Measurements from ENCODE around the gene MCC.

Gene MCC

DNA sequence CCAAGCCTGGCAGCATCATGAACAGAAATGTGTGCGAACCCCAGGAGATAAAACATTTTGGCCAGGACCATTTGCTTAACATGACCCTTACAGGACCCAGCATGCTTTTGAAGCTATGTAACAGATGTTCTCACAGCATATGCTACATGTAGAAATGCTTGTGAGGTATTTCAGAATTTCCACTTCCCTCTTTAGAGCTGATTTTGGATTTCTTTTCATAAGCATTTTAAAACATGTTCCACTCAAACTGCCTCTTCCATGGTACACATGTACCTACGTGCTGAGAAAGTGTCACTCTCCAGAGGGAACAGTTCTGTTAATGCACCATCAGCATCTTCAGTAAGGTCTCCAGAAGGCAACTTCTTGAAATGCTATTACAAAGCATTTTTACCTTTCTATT lies 37.8 kb downstream of the MCC start:
- no peak overlapping the region for H3K4ac ChIP-seq (ENCODE audit: low read depth, low read length)
- no peaks in the 10 kb centered on the region for H3K27me3 ChIP-seq (ENCODE audit: insufficient read depth, low read length, poor library complexity)
- no peaks in the 10 kb centered on the region for H3K36me3 ChIP-seq (ENCODE audit: control insufficient read depth, insufficient read depth, low read length)
- no peak overlapping the region for H3K9ac ChIP-seq (ENCODE audit: low read length)
- no CpG with 5 or more reads among the region's 2 CpGs for WGBS (ENCODE audit: extremely low coverage, insufficient coverage, low lambda C conversion rate)
- H4K5ac ChIP-seq (ENCODE audit: low read length), result no peak overlapping the region
- no peaks in the 10 kb centered on the region for H3K79me2 ChIP-seq (ENCODE audit: control insufficient read depth, insufficient read depth, low read length)
- no peak overlapping the region for H3K18ac ChIP-seq (ENCODE audit: low read length)
- H3K4me3 ChIP-seq (ENCODE audit: low read length), result no peak overlapping the region
- H2BK5ac ChIP-seq (ENCODE audit: low read length), result no peak overlapping the region
- H3K56ac ChIP-seq (ENCODE audit: low read length), result no peak overlapping the region
- H2AK5ac ChIP-seq (ENCODE audit: low read length), result no peak overlapping the region
- H3K23ac ChIP-seq (ENCODE audit: low read length), result no peak overlapping the region
- H3K4me1 ChIP-seq (ENCODE audit: control insufficient read depth, low read depth, low read length), result no peaks in the 10 kb centered on the region
- no peak overlapping the region for H2BK120ac ChIP-seq (ENCODE audit: low read depth, low read length)
- no peaks in the 10 kb centered on the region for H3K79me1 ChIP-seq (ENCODE audit: low read length)
- H4K8ac ChIP-seq (ENCODE audit: low read depth, low read length), result no peak overlapping the region
- no peak for DNase-seq
- H3K4me2 ChIP-seq (ENCODE audit: low read length), result no peak overlapping the region
- H2BK15ac ChIP-seq (replicated peaks; ENCODE audit: low read depth), result no peak overlapping the region
- H3K27ac ChIP-seq (ENCODE audit: low read depth, low read length), result no peak overlapping the region

DNA sequence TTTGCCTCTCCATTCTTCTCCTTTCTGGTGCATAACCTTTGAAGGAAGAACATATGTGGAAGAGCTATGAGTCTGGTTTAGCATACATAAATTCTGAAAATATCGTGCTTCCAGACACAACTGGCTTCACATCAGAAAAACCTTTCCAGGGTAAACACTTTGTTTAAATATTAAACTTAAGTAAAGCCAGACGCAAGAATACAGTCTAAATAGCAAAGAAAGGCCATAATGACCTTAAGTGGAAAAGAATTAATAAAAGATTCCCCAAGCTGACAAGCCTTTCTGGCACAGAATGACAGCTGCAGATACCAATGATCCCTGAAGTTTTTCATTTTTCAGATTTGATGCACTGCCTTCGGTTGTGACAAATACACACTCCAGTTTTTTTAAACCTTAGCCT lies 40.0 kb downstream of the MCC start:
- Histone ChIP-seq H3K36me3 (ENCODE audit: control insufficient read depth, insufficient read depth, low read length) (no peaks in the 10 kb centered on the region), H3K4me3 (ENCODE audit: low read length) (no peak overlapping the region), H4K5ac (ENCODE audit: low read length) (no peak overlapping the region), H3K18ac (ENCODE audit: low read length) (no peak overlapping the region), H2BK15ac (replicated peaks; ENCODE audit: low read depth) (no peak overlapping the region), H3K27ac (ENCODE audit: low read depth, low read length) (no peak overlapping the region), H3K23ac (ENCODE audit: low read length) (no peak overlapping the region), H3K4me1 (ENCODE audit: control insufficient read depth, low read depth, low read length) (no peaks in the 10 kb centered on the region), H3K4me2 (ENCODE audit: low read length) (no peak overlapping the region), H2BK120ac (ENCODE audit: low read depth, low read length) (no peak overlapping the region), H3K56ac (ENCODE audit: low read length) (no peak overlapping the region), H4K8ac (ENCODE audit: low read depth, low read length) (no peak overlapping the region), H3K27me3 (ENCODE audit: insufficient read depth, low read length, poor library complexity) (no peaks in the 10 kb centered on the region), H2BK5ac (ENCODE audit: low read length) (no peak overlapping the region), H3K9ac (ENCODE audit: low read length) (no peak overlapping the region), H3K79me2 (ENCODE audit: control insufficient read depth, insufficient read depth, low read length) (no peaks in the 10 kb centered on the region), H3K4ac (ENCODE audit: low read depth, low read length) (no peak overlapping the region), H2AK5ac (ENCODE audit: low read length) (no peak overlapping the region), H3K79me1 (ENCODE audit: low read length) (no peaks in the 10 kb centered on the region)
- no peak for DNase-seq
- no CpG with 5 or more reads among the region's 3 CpGs for WGBS (ENCODE audit: extremely low coverage, insufficient coverage, low lambda C conversion rate)

DNA sequence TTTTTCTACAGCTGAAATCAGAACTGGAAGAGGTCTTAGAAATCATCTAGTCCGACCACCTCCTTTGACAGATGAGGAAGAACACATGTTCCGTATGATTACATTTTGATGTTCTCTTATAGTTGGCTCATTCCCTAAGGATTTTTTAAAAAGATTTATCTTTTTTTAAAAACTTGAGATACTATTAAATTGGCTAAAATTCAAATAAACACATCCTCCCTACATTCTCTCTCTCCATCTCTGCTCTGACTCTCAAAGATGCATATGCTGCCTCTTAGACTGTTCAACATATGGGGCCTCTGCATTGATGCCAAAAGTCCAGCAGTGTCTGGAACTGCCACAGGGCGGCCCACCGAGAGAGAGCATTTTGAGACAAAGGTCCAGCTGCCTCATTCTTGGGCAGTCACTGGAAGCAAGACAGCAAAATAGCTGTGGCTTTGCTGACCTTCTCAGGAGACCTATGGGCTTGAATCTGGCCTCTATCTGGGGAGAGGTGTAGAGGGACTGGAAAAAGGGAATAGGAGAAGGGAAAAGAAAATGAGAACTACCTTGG lies 40.7 kb downstream of the MCC start:
- Histone ChIP-seq H3K56ac (ENCODE audit: low read length) (no peak overlapping the region), H3K4ac (ENCODE audit: low read depth, low read length) (no peak overlapping the region), H3K27ac (ENCODE audit: low read depth, low read length) (no peak overlapping the region), H4K8ac (ENCODE audit: low read depth, low read length) (no peak overlapping the region), H3K4me2 (ENCODE audit: low read length) (no peak overlapping the region), H2BK15ac (replicated peaks; ENCODE audit: low read depth) (no peak overlapping the region), H3K9ac (ENCODE audit: low read length) (no peak overlapping the region), H3K79me1 (ENCODE audit: low read length) (no peaks in the 10 kb centered on the region), H3K36me3 (ENCODE audit: control insufficient read depth, insufficient read depth, low read length) (no peaks in the 10 kb centered on the region), H3K4me1 (ENCODE audit: control insufficient read depth, low read depth, low read length) (no peaks in the 10 kb centered on the region), H3K23ac (ENCODE audit: low read length) (no peak overlapping the region), H3K27me3 (ENCODE audit: insufficient read depth, low read length, poor library complexity) (no peaks in the 10 kb centered on the region), H3K18ac (ENCODE audit: low read length) (no peak overlapping the region), H3K4me3 (ENCODE audit: low read length) (no peak overlapping the region), H4K5ac (ENCODE audit: low read length) (no peak overlapping the region), H3K79me2 (ENCODE audit: control insufficient read depth, insufficient read depth, low read length) (no peaks in the 10 kb centered on the region), H2BK120ac (ENCODE audit: low read depth, low read length) (no peak overlapping the region), H2BK5ac (ENCODE audit: low read length) (no peak overlapping the region), H2AK5ac (ENCODE audit: low read length) (no peak overlapping the region)
- WGBS (ENCODE audit: extremely low coverage, insufficient coverage, low lambda C conversion rate), result no CpG with 5 or more reads among the region's 4 CpGs
- DNase-seq, result no peak

DNA sequence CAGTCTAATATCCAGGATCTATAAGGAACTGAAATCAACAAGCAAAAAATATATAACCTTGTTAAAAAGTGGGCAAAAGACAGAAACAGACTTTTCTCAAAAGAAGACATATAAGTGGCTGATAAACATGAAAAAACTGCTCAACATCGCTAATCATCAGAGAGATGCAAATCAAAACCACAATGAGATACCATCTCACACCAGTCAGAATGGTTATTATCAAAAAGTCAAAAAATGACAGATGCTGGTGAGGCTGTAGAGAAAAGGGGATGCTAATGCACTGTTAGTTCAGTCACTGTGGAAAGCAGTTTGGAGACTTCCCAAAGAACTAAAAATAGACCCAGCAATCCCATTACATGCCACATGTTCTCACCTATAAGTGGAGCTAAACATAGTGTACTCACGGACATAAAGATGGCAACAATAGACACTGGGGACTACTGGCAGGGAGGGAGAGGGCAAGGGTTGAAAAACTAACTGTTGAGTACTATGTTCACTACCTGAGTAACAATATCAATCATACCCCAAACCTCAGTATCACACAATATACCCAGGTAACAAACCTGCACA lies 41.8 kb downstream of the MCC start:
- Histone ChIP-seq H3K27ac (ENCODE audit: low read depth, low read length) (no peak overlapping the region), H4K8ac (ENCODE audit: low read depth, low read length) (no peak overlapping the region), H4K5ac (ENCODE audit: low read length) (no peak overlapping the region), H2BK120ac (ENCODE audit: low read depth, low read length) (no peak overlapping the region), H3K36me3 (ENCODE audit: control insufficient read depth, insufficient read depth, low read length) (no peaks in the 10 kb centered on the region), H3K27me3 (ENCODE audit: insufficient read depth, low read length, poor library complexity) (no peaks in the 10 kb centered on the region), H3K79me2 (ENCODE audit: control insufficient read depth, insufficient read depth, low read length) (no peaks in the 10 kb centered on the region), H3K4me2 (ENCODE audit: low read length) (no peak overlapping the region), H3K56ac (ENCODE audit: low read length) (no peak overlapping the region), H2AK5ac (ENCODE audit: low read length) (no peak overlapping the region), H3K4me1 (ENCODE audit: control insufficient read depth, low read depth, low read length) (no peaks in the 10 kb centered on the region), H2BK5ac (ENCODE audit: low read length) (no peak overlapping the region), H3K23ac (ENCODE audit: low read length) (no peak overlapping the region), H3K18ac (ENCODE audit: low read length) (no peak overlapping the region), H3K79me1 (ENCODE audit: low read length) (no peaks in the 10 kb centered on the region), H3K4ac (ENCODE audit: low read depth, low read length) (no peak overlapping the region), H3K9ac (ENCODE audit: low read length) (no peak overlapping the region), H2BK15ac (replicated peaks; ENCODE audit: low read depth) (no peak overlapping the region), H3K4me3 (ENCODE audit: low read length) (no peak overlapping the region)
- DNase-seq, result no peak
- no CpG with 5 or more reads among the region's 2 CpGs for WGBS (ENCODE audit: extremely low coverage, insufficient coverage, low lambda C conversion rate)

DNA sequence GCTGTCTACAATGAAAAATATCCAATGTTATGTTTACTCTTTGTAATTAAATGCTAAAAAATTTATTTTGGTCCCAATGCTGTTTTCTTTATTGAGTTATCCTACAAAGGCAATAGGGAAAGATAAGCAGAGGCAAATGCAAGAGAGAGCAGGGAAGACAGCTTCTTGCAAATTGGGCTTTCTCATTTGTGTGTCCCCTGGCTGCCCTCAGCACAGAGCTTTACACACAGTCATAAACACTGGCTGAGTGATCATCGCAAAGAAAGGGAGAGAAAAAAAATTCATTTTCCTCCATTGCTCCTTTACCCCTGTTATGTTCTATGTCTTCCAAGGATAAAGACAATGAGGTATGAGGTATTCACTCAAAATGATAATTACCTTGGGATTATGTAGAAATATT lies 51.1 kb downstream of the MCC start:
- no peak overlapping the region for H2BK5ac ChIP-seq (ENCODE audit: low read length)
- no peaks in the 10 kb centered on the region for H3K36me3 ChIP-seq (ENCODE audit: control insufficient read depth, insufficient read depth, low read length)
- no peak overlapping the region for H3K9ac ChIP-seq (ENCODE audit: low read length)
- H3K23ac ChIP-seq (ENCODE audit: low read length), result no peak overlapping the region
- H4K5ac ChIP-seq (ENCODE audit: low read length), result no peak overlapping the region
- H3K4me3 ChIP-seq (ENCODE audit: low read length), result no peak overlapping the region
- H3K4me1 ChIP-seq (ENCODE audit: control insufficient read depth, low read depth, low read length), result no peaks in the 10 kb centered on the region
- no peak overlapping the region for H2BK15ac ChIP-seq (replicated peaks; ENCODE audit: low read depth)
- H3K79me2 ChIP-seq (ENCODE audit: control insufficient read depth, insufficient read depth, low read length), result no peaks in the 10 kb centered on the region
- H3K4me2 ChIP-seq (ENCODE audit: low read length), result no peak overlapping the region
- H2BK120ac ChIP-seq (ENCODE audit: low read depth, low read length), result no peak overlapping the region
- no CpG with 5 or more reads among the region's 1 CpG for WGBS (ENCODE audit: extremely low coverage, insufficient coverage, low lambda C conversion rate)
- DNase-seq, result no peak
- H3K79me1 ChIP-seq (ENCODE audit: low read length), result no peaks in the 10 kb centered on the region
- no peak overlapping the region for H3K4ac ChIP-seq (ENCODE audit: low read depth, low read length)
- H4K8ac ChIP-seq (ENCODE audit: low read depth, low read length), result no peak overlapping the region
- no peaks in the 10 kb centered on the region for H3K27me3 ChIP-seq (ENCODE audit: insufficient read depth, low read length, poor library complexity)
- H2AK5ac ChIP-seq (ENCODE audit: low read length), result no peak overlapping the region
- no peak overlapping the region for H3K56ac ChIP-seq (ENCODE audit: low read length)
- no peak overlapping the region for H3K27ac ChIP-seq (ENCODE audit: low read depth, low read length)
- H3K18ac ChIP-seq (ENCODE audit: low read length), result no peak overlapping the region

DNA sequence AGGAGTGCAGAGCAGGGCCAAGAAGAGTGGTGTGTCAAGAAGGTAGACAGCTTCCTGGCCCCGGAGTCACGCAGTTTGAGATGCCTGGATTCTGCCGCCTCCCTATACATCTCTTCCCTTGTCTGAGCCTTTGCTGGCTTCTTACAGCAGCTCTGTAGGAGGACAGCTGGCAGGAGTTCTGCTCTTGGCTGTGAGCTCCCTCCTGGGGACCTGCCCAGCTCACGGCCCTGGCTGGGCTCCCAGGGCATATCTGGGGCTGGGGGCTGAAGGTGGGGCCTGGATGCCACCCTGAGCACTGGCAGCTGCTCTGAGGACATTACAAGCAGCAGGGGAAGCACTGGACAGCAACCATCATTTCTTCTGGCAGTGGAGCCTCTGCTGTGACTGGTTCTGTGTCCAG lies 52.7 kb downstream of the MCC start:
- Histone ChIP-seq H3K4me2 (ENCODE audit: low read length) (no peak overlapping the region), H2BK15ac (replicated peaks; ENCODE audit: low read depth) (no peak overlapping the region), H4K8ac (ENCODE audit: low read depth, low read length) (no peak overlapping the region), H3K23ac (ENCODE audit: low read length) (no peak overlapping the region), H3K27me3 (ENCODE audit: insufficient read depth, low read length, poor library complexity) (no peaks in the 10 kb centered on the region), H4K5ac (ENCODE audit: low read length) (no peak overlapping the region), H3K4ac (ENCODE audit: low read depth, low read length) (no peak overlapping the region), H3K4me3 (ENCODE audit: low read length) (no peak overlapping the region), H3K18ac (ENCODE audit: low read length) (no peak overlapping the region), H2AK5ac (ENCODE audit: low read length) (no peak overlapping the region), H2BK120ac (ENCODE audit: low read depth, low read length) (no peak overlapping the region), H3K27ac (ENCODE audit: low read depth, low read length) (no peak overlapping the region), H3K4me1 (ENCODE audit: control insufficient read depth, low read depth, low read length) (no peaks in the 10 kb centered on the region), H2BK5ac (ENCODE audit: low read length) (no peak overlapping the region), H3K79me2 (ENCODE audit: control insufficient read depth, insufficient read depth, low read length) (no peaks in the 10 kb centered on the region), H3K79me1 (ENCODE audit: low read length) (no peaks in the 10 kb centered on the region), H3K56ac (ENCODE audit: low read length) (no peak overlapping the region), H3K36me3 (ENCODE audit: control insufficient read depth, insufficient read depth, low read length) (no peaks in the 10 kb centered on the region), H3K9ac (ENCODE audit: low read length) (no peak overlapping the region)
- WGBS (ENCODE audit: extremely low coverage, insufficient coverage, low lambda C conversion rate), result no CpG with 5 or more reads among the region's 4 CpGs
- DNase-seq, result no peak

All from mesendoderm (in vitro differentiated cells).